ENCODE results near the gene TXN2. TPM values are rescaled to one million over a fixed set of nuclear protein-coding genes. Genes with fewer than 3 reads are reported as not detected.

Gene TXN2
- total RNA-seq, 4 donors from 2014 or later, result 45.6 to 56.7 (median 52.2) TPM

DNA sequence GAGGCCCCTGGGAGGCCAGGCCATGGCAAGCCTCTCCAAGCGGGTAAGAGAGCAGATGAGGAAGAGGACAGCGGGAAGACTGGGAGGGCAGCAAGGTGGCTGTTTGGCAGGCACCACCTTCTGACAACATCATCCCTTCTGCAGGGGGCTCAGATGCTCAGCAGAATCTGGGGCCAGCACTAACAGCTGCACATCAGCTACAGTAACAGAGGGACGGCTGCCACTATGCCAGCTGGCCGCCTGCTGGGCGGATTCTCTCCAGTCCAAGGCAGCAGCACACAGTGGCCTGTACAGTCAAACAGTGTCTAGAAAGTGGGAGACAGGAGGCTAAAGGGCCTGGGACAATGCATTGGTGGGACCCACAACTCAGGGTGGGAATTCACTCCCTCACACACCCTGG lies 10.7 kb upstream of the TXN2 start:
- DNase-seq (ENCODE audit: low spot score in 2 of 2), result no peak
- no peak for TF ChIP-seq POLR2A (IDR thresholded peaks at IDR 0.05)
- TF ChIP-seq, protein P1, sequence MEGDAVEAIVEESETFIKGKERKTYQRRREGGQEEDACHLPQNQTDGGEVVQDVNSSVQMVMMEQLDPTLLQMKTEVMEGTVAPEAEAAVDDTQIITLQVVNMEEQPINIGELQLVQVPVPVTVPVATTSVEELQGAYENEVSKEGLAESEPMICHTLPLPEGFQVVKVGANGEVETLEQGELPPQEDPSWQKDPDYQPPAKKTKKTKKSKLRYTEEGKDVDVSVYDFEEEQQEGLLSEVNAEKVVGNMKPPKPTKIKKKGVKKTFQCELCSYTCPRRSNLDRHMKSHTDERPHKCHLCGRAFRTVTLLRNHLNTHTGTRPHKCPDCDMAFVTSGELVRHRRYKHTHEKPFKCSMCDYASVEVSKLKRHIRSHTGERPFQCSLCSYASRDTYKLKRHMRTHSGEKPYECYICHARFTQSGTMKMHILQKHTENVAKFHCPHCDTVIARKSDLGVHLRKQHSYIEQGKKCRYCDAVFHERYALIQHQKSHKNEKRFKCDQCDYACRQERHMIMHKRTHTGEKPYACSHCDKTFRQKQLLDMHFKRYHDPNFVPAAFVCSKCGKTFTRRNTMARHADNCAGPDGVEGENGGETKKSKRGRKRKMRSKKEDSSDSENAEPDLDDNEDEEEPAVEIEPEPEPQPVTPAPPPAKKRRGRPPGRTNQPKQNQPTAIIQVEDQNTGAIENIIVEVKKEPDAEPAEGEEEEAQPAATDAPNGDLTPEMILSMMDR (IDR thresholded peaks at IDR 0.05), result no peak
- no peak overlapping the region for H3K4me3 ChIP-seq (ENCODE audit: low read depth, poor library complexity, severe bottlenecking)
- intact Hi-C loops (cut with DNase I; ENCODE audit: low total_unique reads), result no loop called here
- WGBS, 2 donors, result 85 to 90% methylated on average over 3 to 5 of the region's 5 CpGs

DNA sequence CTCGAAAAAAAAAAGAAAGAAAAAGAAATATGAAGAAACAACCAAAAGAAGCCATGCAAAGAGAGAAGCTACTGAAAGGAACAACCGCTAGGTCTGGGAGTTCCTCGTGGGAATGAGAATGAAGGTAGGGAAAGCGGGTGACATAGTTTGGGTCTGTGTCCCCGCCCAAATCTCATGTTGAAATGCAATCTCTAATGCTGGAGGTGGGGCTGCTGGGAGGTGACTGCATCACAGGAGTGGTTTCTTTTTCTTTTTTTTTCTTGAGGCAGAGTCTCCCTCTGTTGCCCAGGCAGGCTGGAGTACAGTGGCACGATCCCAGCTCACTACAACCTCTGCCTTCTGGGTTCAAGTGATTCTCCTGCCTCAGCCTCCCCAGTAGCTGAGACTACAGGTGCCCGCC lies 9.7 kb upstream of the TXN2 start:
- intact Hi-C loops (cut with DNase I; ENCODE audit: low total_unique reads), result no loop called here
- DNase-seq (ENCODE audit: low spot score in 2 of 2), result no peak
- 85 to 88% methylated on average over 7 of the region's 7 CpGs for WGBS, 2 donors
- no peak overlapping the region for H3K4me3 ChIP-seq (ENCODE audit: low read depth, poor library complexity, severe bottlenecking)
- no peak for TF ChIP-seq POLR2A (IDR thresholded peaks at IDR 0.05)
- TF ChIP-seq, protein P1 (IDR thresholded peaks at IDR 0.05), result no peak

DNA sequence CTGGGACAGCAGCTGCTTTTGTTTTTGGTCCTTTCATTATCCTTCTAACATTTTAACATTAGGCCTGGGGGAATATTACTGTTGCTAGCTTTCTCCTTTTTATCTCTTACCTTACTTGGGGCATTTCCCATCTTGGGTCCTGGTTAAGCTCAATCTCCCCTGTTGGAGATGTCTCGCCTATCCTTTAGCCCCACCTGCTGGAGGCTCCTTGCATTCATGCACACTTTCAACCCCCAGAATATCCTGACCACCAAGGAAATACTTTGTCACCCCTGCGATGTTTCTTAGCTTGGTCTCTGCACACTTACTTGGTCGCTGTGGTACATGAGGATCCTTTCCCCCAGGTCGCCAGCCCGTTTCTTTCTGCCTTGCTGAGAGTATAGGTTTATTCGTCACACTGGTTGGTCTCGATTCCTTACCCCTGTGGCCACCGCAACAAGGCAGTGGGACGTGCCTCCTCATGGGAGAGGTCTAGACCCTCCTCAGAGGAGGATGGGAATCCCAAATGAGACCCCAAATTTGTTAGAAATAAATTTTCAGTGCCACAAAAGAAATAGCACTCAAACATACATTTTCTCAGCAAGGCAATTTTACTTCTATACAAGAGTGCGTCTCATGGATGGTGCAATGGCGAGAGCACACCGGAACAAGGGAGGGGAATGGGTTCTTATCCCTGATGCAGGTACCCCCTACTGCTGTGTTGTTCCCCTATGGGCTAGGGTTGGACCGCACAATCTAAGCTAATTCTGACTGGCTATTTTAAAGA lies 5.4 kb upstream of the TXN2 start:
- intact Hi-C loops (cut with DNase I; ENCODE audit: low total_unique reads), result no loop called here
- DNase-seq (ENCODE audit: low spot score in 2 of 2), result no peak
- 85 to 93% methylated on average over 13 of the region's 13 CpGs for WGBS, 2 donors
- TF ChIP-seq POLR2A (IDR thresholded peaks at IDR 0.05), result no peak
- TF ChIP-seq, protein P1 (IDR thresholded peaks at IDR 0.05), result no peak
- no peak overlapping the region for H3K4me3 ChIP-seq (ENCODE audit: low read depth, poor library complexity, severe bottlenecking)

DNA sequence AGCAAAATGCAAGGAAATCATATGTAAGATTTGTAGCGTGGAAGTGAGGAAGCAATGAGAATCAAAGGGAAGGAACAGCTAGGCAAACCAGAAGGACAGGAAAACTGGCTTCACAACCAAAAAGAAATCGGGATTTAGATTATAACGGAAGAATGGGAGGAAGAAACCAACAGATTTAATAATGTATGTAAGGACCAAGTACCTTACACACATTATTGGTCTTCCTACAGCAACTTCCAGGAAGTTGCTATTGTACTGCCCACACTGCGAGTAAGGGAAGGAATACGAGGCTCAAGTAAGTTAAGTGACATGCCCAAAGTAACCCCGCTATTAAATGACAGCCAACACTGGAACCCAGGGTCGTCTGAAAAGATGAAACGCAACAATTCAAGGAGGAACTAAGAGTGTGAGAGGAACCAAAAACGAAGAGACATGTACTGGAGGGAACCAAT lies 473 bp downstream of the TXN2 start:
- peak overlapping the region; percentile 54 for H3K4me3 ChIP-seq (ENCODE audit: low read depth, poor library complexity, severe bottlenecking)
- 6 to 10% methylated on average over 9 of the region's 9 CpGs for WGBS, 2 donors
- DNase-seq (ENCODE audit: low spot score in 2 of 2), result no peak
- TF ChIP-seq, protein P1 (IDR thresholded peaks at IDR 0.05), result no peak
- no peak for TF ChIP-seq POLR2A (IDR thresholded peaks at IDR 0.05)
- intact Hi-C loops (cut with DNase I; ENCODE audit: low total_unique reads), result no loop called here

DNA sequence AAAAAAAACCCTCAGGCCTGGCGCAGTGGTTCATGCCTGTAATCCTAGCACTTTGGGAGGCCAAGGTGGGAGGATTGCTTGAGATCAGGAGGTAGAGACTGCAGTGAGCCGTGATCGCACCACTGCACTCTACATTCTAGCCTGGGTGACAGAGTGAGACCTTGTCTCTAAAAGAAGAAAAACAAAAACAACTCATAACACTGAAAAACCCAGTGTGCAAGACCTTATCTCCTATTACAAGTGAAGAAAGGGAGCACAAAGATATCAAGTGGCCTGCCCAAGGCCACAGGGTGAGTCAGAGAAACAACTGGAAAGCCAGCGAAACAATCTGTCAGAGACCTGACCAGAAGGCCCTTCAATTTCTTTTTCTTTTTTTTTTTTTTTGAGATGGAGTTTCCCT lies 2.5 kb downstream of the TXN2 start:
- intact Hi-C loops (cut with DNase I; ENCODE audit: low total_unique reads), result no loop called here
- TF ChIP-seq POLR2A (IDR thresholded peaks at IDR 0.05), result no peak
- TF ChIP-seq, protein P1 (IDR thresholded peaks at IDR 0.05), result no peak
- no peak overlapping the region for H3K4me3 ChIP-seq (ENCODE audit: low read depth, poor library complexity, severe bottlenecking)
- 92 to 93% methylated on average over 4 of the region's 4 CpGs for WGBS, 2 donors
- no peak for DNase-seq (ENCODE audit: low spot score in 2 of 2)

DNA sequence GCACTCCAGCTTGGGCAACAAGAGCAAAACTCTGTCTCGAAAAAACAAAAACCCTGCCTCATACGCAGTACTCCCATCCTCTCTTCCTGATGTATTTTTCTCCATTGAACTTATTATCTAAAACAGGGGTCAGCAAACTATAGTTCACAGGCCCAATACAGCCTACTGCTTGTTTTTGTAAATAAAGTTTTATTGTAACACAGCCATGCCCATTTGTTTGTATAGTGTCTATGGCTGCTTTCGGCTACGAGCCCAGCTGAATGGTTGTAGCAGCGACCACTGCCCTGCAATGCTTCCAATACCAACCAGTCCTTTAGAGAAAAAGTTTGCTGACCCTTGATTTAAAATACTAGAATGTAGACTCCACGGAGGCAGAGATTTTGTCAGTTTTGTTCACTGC lies 6.1 kb downstream of the TXN2 start:
- intact Hi-C loops (cut with DNase I; ENCODE audit: low total_unique reads), result no loop called here
- DNase-seq (ENCODE audit: low spot score in 2 of 2), result no peak
- TF ChIP-seq, protein P1 (IDR thresholded peaks at IDR 0.05), result no peak
- TF ChIP-seq POLR2A (IDR thresholded peaks at IDR 0.05), result no peak
- no peak overlapping the region for H3K4me3 ChIP-seq (ENCODE audit: low read depth, poor library complexity, severe bottlenecking)
- 93% methylated on average over 6 of the region's 6 CpGs for WGBS, 2 donors
